ENCODE measurements around the gene FANK1.

DNA sequence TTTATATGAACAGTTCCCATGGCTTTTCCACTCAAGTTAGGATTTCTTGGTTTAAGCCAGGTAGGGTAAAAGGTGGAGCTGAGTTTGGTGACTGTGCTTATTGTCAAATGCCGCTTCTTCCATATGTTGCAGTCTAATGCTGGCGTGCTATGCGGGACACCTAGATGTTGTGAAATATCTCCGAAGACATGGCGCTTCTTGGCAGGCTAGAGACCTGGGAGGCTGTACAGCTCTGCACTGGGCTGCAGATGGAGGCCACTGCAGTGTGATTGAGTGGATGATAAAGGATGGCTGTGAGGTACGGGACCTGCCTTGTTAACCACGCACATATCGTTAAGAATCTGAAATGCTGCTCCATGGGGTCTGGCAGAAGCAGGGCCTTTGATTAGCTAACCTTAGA lies 108.4 kb downstream of the FANK1 start:
- TF ChIP-seq, protein P1, sequence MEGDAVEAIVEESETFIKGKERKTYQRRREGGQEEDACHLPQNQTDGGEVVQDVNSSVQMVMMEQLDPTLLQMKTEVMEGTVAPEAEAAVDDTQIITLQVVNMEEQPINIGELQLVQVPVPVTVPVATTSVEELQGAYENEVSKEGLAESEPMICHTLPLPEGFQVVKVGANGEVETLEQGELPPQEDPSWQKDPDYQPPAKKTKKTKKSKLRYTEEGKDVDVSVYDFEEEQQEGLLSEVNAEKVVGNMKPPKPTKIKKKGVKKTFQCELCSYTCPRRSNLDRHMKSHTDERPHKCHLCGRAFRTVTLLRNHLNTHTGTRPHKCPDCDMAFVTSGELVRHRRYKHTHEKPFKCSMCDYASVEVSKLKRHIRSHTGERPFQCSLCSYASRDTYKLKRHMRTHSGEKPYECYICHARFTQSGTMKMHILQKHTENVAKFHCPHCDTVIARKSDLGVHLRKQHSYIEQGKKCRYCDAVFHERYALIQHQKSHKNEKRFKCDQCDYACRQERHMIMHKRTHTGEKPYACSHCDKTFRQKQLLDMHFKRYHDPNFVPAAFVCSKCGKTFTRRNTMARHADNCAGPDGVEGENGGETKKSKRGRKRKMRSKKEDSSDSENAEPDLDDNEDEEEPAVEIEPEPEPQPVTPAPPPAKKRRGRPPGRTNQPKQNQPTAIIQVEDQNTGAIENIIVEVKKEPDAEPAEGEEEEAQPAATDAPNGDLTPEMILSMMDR (IDR thresholded peaks at IDR 0.05): no peak
- TF ChIP-seq POLR2A (IDR thresholded peaks at IDR 0.05): no peak
